DND-41 (cell line): ENCODE data around the gene ANXA3.
"Not testable (repeated sequence)": the region's sequence is repeated elsewhere in the genome, so short reads cannot be mapped to it uniquely, and the experiment has no call there.

Source experiments
- ATAC-seq: fragments of 200-7000 bp; cut with Tn5 transposase; 3 replicates; pipeline ENCODE4 v1.9.1; 2021; ENCODE audit warnings: low read depth; ENCODE audit not compliant: insufficient read depth
- DNase-seq: peaks from one replicate; pipeline ENCODE4 v3.0.0-alpha.2; 2020
- H2AFZ ChIP-seq: 2 replicates; pipeline ENCODE4 v1.6.0; 2012; ENCODE audit warnings: low read depth, low read length
- H3K27ac ChIP-seq: 2 replicates; pipeline ENCODE4 v1.5.1; 2012; ENCODE audit warnings: low read length, inconsistent platforms
- H3K27me3 ChIP-seq: fragments of 200-600 bp; sonication (generic); 2 replicates; pipeline ENCODE4 v1.6.0; 2012; ENCODE audit warnings: low read length, mild to moderate bottlenecking, inconsistent platforms; ENCODE audit not compliant: insufficient read depth, poor library complexity
- H3K36me3 ChIP-seq: 2 replicates; pipeline ENCODE4 v1.5.1; 2012; ENCODE audit warnings: low read length, inconsistent platforms; ENCODE audit not compliant: insufficient read depth
- H3K4me1 ChIP-seq: 2 replicates; pipeline ENCODE4 v1.5.1; 2012; ENCODE audit warnings: mild to moderate bottlenecking, low read length; ENCODE audit not compliant: insufficient read depth
- H3K4me2 ChIP-seq: 2 replicates; pipeline ENCODE4 v1.6.0; 2012; ENCODE audit warnings: mild to moderate bottlenecking, moderate library complexity, low read length, inconsistent platforms; ENCODE audit not compliant: insufficient read depth
- H3K4me3 ChIP-seq, 2 experiments: fragments of 200-600 bp in 1 of 2; shearing (Covaris generic) in 1 of 2; 2 replicates each; pipeline ENCODE4 v1.5.1; 2012 to 2016; ENCODE audit warnings: inconsistent platforms in 2 of 2, low read length in 2 of 2, mild to moderate bottlenecking in 2 of 2, low read depth in 1 of 2, moderate library complexity in 1 of 2
- H3K79me2 ChIP-seq: 2 replicates; pipeline ENCODE4 v1.6.0; 2012; ENCODE audit warnings: low read length, inconsistent platforms; ENCODE audit not compliant: insufficient read depth
- H3K9ac ChIP-seq: 2 replicates; pipeline ENCODE4 v1.6.0; 2012; ENCODE audit warnings: low read depth, mild to moderate bottlenecking, inconsistent platforms, low read length, moderate library complexity
- H3K9me3 ChIP-seq: 2 replicates; pipeline ENCODE4 v1.5.1; 2012; ENCODE audit warnings: low read length, moderate library complexity, mild to moderate bottlenecking, inconsistent platforms; ENCODE audit not compliant: insufficient read depth, severe bottlenecking
- H4K20me1 ChIP-seq: 2 replicates; pipeline ENCODE4 v1.6.0; 2012; ENCODE audit warnings: low read length; ENCODE audit not compliant: insufficient read depth
- CTCF ChIP-seq: IDR thresholded peaks from 2 replicates; pipeline ENCODE4 v1.5.1; 2012; ENCODE audit warnings: borderline replicate concordance, low read length, moderate library complexity, mild to moderate bottlenecking; ENCODE audit not compliant: poor library complexity, severe bottlenecking; ENCODE audit errors: extremely low read depth
- EZH2 ChIP-seq: IDR thresholded peaks from 3 replicates; pipeline ENCODE4 v1.6.1; 2012; ENCODE audit warnings: borderline replicate concordance, low read depth, mild to moderate bottlenecking, moderate library complexity, low read length, inconsistent platforms; ENCODE audit not compliant: severe bottlenecking

The ANXA3 gene, protein sequence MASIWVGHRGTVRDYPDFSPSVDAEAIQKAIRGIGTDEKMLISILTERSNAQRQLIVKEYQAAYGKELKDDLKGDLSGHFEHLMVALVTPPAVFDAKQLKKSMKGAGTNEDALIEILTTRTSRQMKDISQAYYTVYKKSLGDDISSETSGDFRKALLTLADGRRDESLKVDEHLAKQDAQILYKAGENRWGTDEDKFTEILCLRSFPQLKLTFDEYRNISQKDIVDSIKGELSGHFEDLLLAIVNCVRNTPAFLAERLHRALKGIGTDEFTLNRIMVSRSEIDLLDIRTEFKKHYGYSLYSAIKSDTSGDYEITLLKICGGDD

GRCh38 chr4:78551420-78552351 lies at the start of gene ANXA3:
ANXA3 (plus strand) TSS chr4:78551770; CDS start chr4:78554474, 2,704 bp downstream.
- H3K9ac ChIP-seq = no peak within 1 kb of the TSS
- peaks cover 5% of the 10 kb centered on the region; the same call in 1 of the 2 replicates for H3K4me1 ChIP-seq
- H2AFZ ChIP-seq = no peak within 1 kb of the TSS
- H3K4me2 ChIP-seq = no peak within 1 kb of the TSS
- no peaks in the 10 kb centered on the region for H3K79me2 ChIP-seq
- no peak for ATAC-seq
- no peak within 1 kb of the TSS for H3K27ac ChIP-seq
- no peak for DNase-seq
- H3K9me3 ChIP-seq = no peaks in the 10 kb centered on the region
- no peaks in the 10 kb centered on the region for H4K20me1 ChIP-seq
- no peaks in the 10 kb centered on the region for H3K36me3 ChIP-seq
- TF ChIP-seq EZH2 (no peak), CTCF (no peak)
- H3K4me3 ChIP-seq = no peak within 1 kb of the TSS
- no peaks in the 10 kb centered on the region for H3K27me3 ChIP-seq

DNA sequence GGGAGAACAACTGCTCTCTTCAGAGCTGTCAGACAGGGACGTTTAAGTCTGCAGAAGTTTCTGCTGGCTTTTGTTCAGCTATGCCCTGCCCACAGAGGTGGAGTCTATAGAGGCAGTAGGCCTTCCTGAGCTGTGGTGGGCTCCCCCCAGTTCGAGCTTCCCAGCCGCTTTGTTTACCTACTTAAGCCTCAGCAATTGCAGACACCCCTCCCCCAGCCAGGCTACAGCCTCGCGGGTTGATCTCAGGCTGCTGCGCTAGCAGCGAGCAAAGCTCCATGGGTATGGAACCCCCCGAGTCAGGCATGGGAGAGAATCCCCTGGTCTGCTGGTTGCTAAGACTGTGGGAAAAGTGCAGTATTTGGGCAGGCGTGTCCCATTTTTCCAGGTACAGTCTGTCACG lies 45.3 kb upstream of the ANXA3 start:
- H3K4me2 ChIP-seq, H3K4me1 ChIP-seq, H3K4me3 ChIP-seq, H3K27ac ChIP-seq, H4K20me1 ChIP-seq, H2AFZ ChIP-seq, H3K36me3 ChIP-seq, H3K79me2 ChIP-seq, H3K27me3 ChIP-seq, ATAC-seq, DNase-seq, H3K9ac ChIP-seq, H3K9me3 ChIP-seq: not testable (repeated sequence)

GRCh38 chr4:78509043-78509442 lies 42.5 kb upstream of the ANXA3 start:
- Histone ChIP-seq H3K36me3 (no peaks in the 10 kb centered on the region), H2AFZ (no peak overlapping the region), H3K4me3 (no peak overlapping the region)

More at GRCh38 chr4:78509043-78509442, 42.5 kb upstream of the ANXA3 start:
- DNase-seq (no peak), ATAC-seq (no peak)
- Histone ChIP-seq H3K27me3 (no peaks in the 10 kb centered on the region), H3K79me2 (no peaks in the 10 kb centered on the region), H3K4me2 (no peak overlapping the region), H3K27ac (no peak overlapping the region), H3K4me1 (no peaks in the 10 kb centered on the region), H3K9ac (no peak overlapping the region), H4K20me1 (no peaks in the 10 kb centered on the region), H3K9me3 (no peaks in the 10 kb centered on the region)
- no peak for TF ChIP-seq CTCF
- TF ChIP-seq EZH2 = no peak
